AG10803 (cell line): Measurements from ENCODE around the gene COL15A1.

Experiments
- DNase-seq: peaks from one replicate; pipeline ENCODE4 v3.0.0; 2010; ENCODE audit warnings: low read depth
- H3K4me3 ChIP-seq: 2 replicates; pipeline ENCODE4 v1.5.1; 2011; ENCODE audit warnings: mild to moderate bottlenecking, low read length, control low read depth
- CTCF ChIP-seq: conservative IDR thresholded peaks from 2 replicates; pipeline ENCODE4 v1.5.1; 2011; ENCODE audit warnings: mild to moderate bottlenecking, low read length, control low read depth, inconsistent platforms

Gene COL15A1

GRCh38 chr9:99054581-99054980 lies 110.9 kb downstream of the COL15A1 start:
- TF ChIP-seq CTCF = no peak
- peak; percentile 64 for DNase-seq
- H3K4me3 ChIP-seq = no peak overlapping the region

DNA sequence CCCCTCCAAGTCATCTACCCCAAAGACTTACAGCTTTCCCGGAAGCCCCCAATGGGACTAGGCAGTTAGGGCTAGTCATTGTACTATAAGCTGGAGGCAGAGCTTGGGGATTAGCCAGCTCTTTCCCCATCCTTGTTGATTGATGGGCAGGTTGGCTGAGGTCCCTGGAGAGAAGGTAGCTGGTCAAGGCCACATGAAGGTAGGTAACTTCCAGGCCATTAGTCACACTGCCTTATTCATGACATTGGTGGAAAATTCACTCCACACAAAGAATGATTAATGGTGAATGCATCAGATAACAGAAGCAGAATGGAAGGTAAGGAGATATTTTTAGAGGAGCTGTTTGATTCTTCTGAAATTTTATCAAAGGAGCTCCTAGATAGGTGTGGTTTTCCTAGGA lies 111.7 kb downstream of the COL15A1 start:
- no peak overlapping the region for H3K4me3 ChIP-seq
- no peak for DNase-seq
- TF ChIP-seq CTCF = no peak

- no peak for TF ChIP-seq CTCF
- no peak overlapping the region for H3K4me3 ChIP-seq
- no peak for DNase-seq
Measured at GRCh38 chr9:99056186-99056585, 112.5 kb downstream of the COL15A1 start.

GRCh38 chr9:99056886-99057664 lies 113.4 kb downstream of the COL15A1 start:
- no peak overlapping the region for H3K4me3 ChIP-seq
- peak; percentile 84 for DNase-seq
- no peak for TF ChIP-seq CTCF

DNA sequence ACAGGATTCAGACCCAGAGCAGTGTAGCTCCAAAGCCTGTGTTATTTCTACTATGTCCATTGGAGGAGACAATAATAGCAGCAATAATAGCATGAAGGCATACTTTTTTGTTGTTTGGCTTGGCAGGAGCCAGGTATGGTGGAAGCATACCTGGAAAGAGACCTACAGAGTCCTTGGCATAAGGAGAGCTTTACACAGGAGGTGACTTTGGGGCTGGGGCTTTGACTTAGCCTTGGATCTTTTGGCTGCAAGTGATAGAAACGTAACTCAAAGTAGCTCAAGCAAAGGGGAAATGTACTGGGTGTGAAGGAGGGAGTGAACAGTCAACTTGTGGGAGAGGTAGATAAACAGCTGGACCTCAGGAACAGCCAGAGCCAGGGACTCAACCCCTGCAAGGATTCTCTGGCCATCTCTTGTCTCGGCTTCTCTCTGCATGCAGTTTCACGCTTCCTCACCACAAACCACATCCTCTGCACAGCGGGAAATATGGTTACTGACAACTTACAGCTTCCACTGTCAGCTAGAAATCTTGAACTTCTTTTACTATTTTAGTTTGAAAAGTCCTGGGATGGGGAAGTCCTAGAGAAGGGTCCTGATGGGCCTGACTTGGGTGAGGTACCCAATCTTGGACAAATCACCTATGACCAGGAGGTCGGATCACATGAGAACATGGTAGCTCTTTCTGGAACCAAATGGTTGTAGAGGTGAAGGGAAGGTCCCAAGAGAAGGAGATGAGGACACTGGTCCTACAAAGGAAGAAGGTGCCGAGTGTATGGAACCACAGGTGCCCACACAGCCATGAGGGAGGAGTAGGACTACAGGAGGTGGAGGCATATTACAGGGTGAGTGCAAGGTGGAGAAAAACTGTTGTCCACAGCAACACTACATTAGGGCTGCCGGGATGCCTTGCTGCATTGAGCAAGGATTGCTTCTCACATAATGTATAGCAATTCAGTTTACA lies 114.2 kb downstream of the COL15A1 start:
- TF ChIP-seq CTCF = no peak
- no peak overlapping the region for H3K4me3 ChIP-seq
- DNase-seq = peak; percentile 85

- no peak for TF ChIP-seq CTCF
- peak; percentile 40 for DNase-seq
- H3K4me3 ChIP-seq = no peak overlapping the region
Measured at GRCh38 chr9:99058964-99059921, 115.5 kb downstream of the COL15A1 start.
